NCI-H1092 treated with DMSO at 0.1 percent for 48 hours (cell line): ENCODE measurements around the gene COL5A1.

Source experiments
- DNase-seq: peaks from one replicate; lab custom pipeline; 2025; lab: John Stamatoyannopoulos, UW

COL5A1 gene

GRCh38 chr9:134792627-134793026 is 151.0 kb downstream of the COL5A1 start:
- no peak for DNase-seq

GRCh38 chr9:134793288-134794188 is 151.9 kb downstream of the COL5A1 start:
- DNase-seq, result no peak

DNA sequence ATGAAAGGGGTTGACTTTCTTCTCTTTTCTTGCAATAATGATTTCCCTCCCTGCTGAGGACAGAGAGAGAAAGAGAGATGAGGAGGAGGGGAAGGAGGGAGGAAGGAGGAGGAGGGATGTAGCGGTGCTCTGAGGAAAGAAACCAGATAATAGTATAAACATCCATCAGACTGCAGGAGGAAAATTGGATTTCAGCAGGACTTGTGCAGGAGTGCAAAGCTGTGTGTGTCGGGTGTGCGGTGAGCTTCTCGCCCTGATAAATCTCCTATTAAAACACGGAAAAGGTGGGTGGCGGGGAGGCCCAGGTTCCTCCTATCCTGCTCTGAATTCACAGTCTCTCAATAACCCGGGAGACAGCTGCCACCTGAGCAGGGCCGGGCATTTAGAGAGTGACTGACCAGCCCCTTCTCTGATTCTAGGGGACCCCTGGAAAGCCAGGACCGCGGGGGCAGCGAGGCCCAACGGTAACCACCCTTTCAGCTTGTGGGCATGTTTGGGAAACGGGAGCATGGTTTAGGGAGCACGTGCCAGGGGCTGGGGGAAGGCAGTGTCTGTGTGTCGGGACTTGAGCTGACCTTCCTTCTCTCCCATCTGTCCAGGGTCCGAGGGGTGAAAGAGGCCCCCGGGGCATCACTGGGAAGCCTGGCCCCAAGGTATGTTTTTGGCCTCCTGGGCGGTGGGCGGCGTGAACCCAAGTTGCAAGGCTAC is 153.2 kb downstream of the COL5A1 start:
- DNase-seq, result no peak

DNA sequence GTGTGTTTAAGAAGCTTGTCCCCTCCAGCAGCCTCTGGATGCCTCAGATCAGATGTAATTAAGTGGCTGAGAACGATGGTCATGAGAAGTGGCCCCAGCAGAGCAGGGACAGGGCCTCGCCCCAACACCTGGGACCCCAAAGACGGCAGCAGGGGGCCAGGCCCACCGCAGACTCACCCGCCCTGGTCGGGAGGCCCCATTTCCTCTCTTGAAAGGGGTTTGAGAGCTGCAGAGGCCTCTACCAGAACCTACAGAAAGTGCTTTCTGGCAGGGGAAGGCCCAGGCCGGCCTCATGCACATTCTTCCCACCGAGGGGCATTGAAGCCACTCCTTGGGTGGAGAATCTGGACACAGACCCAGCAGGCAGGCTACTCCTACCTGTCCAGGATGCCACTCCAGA is 153.8 kb downstream of the COL5A1 start:
- DNase-seq, result no peak

DNA sequence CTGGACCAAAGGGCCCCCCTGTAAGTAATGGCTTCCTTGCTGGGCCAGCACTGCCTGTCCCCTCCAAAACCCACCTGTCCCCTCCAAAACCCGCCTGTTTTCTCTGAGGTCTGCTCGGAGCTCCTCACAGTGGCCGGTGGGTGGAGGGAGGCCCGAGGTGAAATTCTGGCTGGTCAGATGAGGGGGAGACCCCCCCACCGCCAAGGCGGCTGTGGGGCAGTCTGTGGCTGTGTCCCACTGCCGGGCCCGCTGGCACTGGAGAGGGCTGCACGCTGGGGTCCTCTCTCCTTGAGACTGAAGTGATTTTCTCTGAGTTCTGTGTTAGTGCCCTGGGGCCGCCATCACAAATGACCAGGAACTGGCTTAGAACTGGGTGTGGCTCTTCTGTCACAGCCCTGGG is 155.3 kb downstream of the COL5A1 start:
- DNase-seq, result no peak

GRCh38 chr9:134800791-134801339 is 159.3 kb downstream of the COL5A1 start:
- no peak for DNase-seq

DNA sequence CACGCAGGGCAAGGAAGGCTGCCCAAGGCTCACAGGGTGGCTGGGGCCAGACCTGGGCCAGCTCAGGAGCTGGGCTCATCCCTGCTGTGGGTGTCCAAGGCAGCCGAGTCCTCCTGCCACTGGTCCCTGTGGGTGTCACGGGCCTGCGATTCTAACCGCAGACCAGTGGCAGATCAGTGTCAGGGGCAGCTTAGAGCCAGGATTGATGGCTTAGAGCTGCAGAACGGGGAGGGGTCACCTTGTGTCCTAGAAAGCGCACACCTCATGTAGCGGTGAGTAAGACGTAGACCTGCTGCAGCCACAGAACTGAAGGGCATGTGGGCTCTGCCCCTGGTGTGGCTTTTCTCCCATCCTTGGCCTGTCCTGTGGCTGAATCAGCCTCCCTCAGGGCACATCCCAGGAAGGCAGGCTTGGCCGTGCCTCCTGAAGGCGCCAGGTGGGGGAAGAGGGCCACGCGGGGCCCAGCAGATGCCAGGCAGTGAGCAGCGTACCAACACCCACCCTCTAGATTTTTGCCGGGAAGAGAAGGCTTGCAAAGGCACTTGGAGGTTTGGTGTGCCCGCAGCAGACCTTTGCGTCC is 160.7 kb downstream of the COL5A1 start:
- DNase-seq, result no peak

DNA sequence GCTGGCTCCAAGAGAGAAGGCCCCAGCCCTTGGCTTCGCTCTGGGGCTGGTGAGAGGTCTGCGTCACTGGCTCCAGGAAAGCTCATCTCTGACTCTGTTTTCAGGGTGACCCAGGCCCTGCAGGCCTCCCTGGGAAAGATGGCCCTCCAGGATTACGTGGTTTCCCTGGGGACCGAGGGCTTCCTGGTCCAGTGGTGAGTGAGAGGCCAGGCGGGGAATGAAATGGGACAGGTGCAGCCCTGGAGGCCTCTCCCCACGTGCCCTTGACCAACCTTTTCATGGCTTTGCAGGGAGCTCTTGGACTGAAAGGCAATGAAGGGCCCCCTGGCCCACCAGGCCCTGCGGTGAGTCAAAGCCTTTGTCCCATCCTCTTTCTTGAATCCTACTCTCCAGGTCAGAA is 163.3 kb downstream of the COL5A1 start:
- no peak for DNase-seq

DNA sequence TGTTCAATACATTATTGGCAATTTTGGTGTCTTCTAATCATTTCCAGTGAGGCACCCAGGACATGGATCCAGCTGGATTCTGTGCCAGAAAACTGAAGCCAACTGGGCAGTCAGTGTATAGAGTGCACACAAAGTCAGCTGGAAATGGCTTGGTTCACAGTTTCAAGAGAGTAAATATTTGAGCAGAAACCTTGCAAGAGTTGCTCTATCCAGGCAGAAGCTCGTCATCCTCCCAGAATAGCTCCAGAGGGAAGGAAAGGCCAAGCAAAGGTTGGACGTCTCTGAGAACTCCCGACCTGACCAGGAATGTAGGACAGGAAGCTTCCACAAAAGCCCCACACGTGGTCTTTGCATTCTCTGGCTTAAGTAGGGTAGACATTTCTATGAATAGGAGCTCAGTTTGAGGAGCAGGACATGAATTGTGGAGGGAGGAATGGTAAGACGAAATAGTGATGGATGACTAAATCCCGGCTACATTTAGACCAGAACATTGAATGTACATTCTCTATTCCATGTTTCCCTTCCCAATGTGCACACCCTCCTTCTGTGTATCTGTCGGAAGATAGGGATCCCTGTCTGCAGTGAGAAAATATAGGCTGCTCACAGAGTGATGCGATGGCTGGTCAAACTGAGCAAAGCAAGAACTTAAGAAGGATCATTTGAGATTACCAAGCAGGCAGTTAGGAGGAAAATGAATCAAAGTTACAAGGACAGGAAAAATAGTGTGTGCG is 166.3 kb downstream of the COL5A1 start:
- DNase-seq, result no peak

- no peak for DNase-seq
These were observed 166.8 kb downstream of the COL5A1 start for GRCh38 chr9:134808447-134808792.

GRCh38 chr9:134809292-134809691 is 167.7 kb downstream of the COL5A1 start:
- DNase-seq, result no peak

- DNase-seq, result no peak
These were observed 168.2 kb downstream of the COL5A1 start for GRCh38 chr9:134809826-134810225.

DNA sequence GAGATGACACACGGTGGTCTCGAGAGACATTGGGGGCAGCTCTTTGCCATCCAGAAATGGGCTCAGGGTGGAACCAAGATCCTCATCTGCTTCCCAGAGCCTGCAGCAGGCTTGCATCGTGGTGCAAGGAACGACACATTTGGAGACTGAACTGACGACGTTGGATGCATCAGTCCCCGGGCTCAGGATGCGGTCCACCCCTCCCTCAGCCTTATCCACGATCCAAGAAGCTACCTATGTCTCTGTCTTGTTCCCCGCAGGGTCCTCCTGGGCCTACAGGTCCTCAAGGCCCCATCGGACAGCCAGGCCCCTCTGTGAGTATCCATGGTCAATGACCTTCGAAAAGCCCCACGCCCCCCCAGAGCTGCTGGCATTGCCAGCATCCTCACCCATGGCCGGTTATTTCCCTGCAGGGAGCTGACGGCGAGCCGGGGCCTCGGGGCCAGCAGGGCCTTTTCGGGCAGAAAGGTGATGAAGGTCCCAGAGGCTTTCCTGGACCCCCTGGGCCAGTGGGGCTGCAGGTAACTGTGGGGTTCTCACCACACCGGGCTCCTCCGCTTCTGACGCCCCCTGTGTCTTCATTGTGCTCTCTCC is 169.6 kb downstream of the COL5A1 start:
- DNase-seq, result no peak

GRCh38 chr9:134811673-134812342 is 170.2 kb downstream of the COL5A1 start:
- DNase-seq, result no peak

GRCh38 chr9:134812343-134812673 is 170.7 kb downstream of the COL5A1 start:
- no peak for DNase-seq

- no peak for DNase-seq
These were observed 172.2 kb downstream of the COL5A1 start for GRCh38 chr9:134813841-134814240.

GRCh38 chr9:134814598-134815215 is 173.1 kb downstream of the COL5A1 start:
- DNase-seq, result no peak

DNA sequence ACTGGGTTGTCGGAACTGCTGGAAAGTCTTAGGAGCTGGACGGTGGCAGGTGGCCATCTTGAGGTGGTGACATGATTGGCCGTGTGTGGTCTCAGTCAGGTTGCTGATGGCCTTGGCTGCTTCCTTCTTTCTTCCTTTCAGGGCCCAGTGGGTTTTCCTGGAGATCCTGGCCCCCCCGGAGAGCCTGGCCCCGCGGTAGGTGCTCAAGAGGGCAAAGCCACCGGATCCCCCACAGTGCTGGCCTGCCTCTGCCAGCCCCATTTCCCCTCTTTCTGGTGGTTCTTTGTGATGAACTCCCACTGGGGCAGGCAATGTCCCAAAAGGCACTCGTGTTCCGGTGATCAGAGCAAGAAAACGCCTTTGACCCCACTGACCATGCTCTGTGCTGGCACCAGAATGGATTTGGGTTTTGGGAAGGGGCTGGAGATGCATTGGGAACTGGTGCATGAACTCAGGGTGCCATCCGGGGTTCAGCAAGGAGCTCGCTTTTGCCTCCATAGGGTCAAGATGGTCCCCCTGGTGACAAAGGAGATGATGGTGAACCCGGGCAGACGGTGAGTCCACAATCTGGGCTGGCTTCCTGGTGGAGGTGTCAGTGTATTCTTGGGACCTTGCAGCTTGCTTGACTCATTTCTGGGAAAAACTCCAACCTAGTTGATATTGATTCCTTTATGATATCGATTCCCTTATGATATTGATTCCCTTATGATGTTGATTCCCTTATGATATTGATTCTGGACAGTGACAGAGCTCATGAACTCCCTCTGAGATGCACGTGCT is 174.0 kb downstream of the COL5A1 start:
- no peak for DNase-seq

DNA sequence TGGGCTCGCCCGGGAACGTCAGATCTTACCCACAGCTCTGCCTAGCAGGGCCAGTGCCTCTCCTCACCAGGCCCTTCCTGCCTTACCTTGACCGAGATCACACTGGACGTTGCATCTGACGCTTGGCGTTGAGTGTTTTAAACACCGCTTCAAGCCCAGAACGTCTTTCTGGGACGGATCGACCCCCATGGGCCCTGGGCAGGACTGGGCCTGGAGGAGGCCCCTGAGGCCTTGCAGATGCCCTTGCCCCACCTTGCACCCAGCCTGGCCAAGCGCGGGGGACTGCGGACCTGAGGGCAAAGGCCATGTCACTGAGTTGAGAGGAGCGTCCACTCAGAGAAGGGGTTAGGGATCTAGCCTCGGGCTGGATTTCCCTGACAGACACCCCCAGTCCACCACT is 174.7 kb downstream of the COL5A1 start:
- no peak for DNase-seq

GRCh38 chr9:134818000-134818568 is 176.5 kb downstream of the COL5A1 start:
- DNase-seq, result no peak
